H1 (cell line): ENCODE data around the gene INHA. TPM values are rescaled to one million over a fixed set of nuclear protein-coding genes. Genes with fewer than 3 reads are reported as not detected.

Source experiments
- CTCF ChIA-PET: fragments of 300-600 bp; sonication (Branson Sonifier 250); formaldehyde crosslinking; loops from one replicate; lab custom pipeline; 2021; ENCODE audit not compliant: partially characterized antibody; lab: Charles Lee
- POLR2A ChIA-PET: fragments of 300-600 bp; sonication (Branson Sonifier 250); formaldehyde crosslinking; loops from one replicate; lab custom pipeline; 2021; ENCODE audit warnings: inconsistent platforms; ENCODE audit not compliant: partially characterized antibody; lab: Charles Lee
- DNase-seq, 2 experiments: peaks; one replicate each; pipeline versions ENCODE4 v3.0.0 to v3.0.0-alpha.2; 2010 to 2022; ENCODE audit warnings: low spot score in 2 of 2, low read depth in 1 of 2, mixed read lengths in 1 of 2
- FAIRE-seq: peaks from 2 replicates; lab custom pipeline; 2011; peaks lifted over from hg19 to GRCh38; lab: Jason Lieb, UNC
- H2AFZ ChIP-seq: 2 replicates; pipeline ENCODE4 v1.8.1; 2012; ENCODE audit warnings: low read length, inconsistent platforms
- H2AK5ac ChIP-seq: 2 replicates; pipeline ENCODE4 v1.6.1; 2013; ENCODE audit warnings: low read depth, low read length
- H2BK120ac ChIP-seq: replicated peaks from 2 replicates; pipeline ENCODE3; 2013; ENCODE audit warnings: low read depth, low read length, inconsistent platforms
- H2BK12ac ChIP-seq: 2 replicates; pipeline ENCODE4 v1.6.1; 2013; ENCODE audit warnings: low read depth, low read length
- H2BK15ac ChIP-seq: 2 replicates; pipeline ENCODE4 v1.6.1; 2013; ENCODE audit warnings: low read length
- H2BK20ac ChIP-seq: 2 replicates; pipeline ENCODE4 v1.6.1; 2013; ENCODE audit warnings: low read length
- H2BK5ac ChIP-seq: 2 replicates; pipeline ENCODE4 v1.6.1; 2013; ENCODE audit warnings: low read depth, low read length
- H3K14ac ChIP-seq: 2 replicates; pipeline ENCODE4 v1.6.1; 2013; ENCODE audit warnings: inconsistent platforms; ENCODE audit not compliant: insufficient read length
- H3K18ac ChIP-seq: 2 replicates; pipeline ENCODE4 v1.6.1; 2013; ENCODE audit warnings: low read length; ENCODE audit errors: extremely low read depth
- H3K23ac ChIP-seq: 2 replicates; pipeline ENCODE4 v1.6.1; 2013; ENCODE audit warnings: inconsistent platforms; ENCODE audit not compliant: insufficient read length
- H3K23me2 ChIP-seq: 2 replicates; pipeline ENCODE4 v1.6.1; 2013; ENCODE audit warnings: low read depth, low read length
- H3K27ac ChIP-seq: 2 replicates; pipeline ENCODE4 v1.6.1; 2011; ENCODE audit warnings: low read depth, low read length, inconsistent platforms
- H3K27me3 ChIP-seq, 4 experiments: replicated peaks in 1 of 4; 1 replicate in 1 of 4; 2 replicates in 3 of 4; pipeline versions ENCODE4 v1.6.1 to v1.8.1; 2011 to 2013; ENCODE audit warnings: low read length in 3 of 4, mild to moderate bottlenecking in 3 of 4, inconsistent platforms in 2 of 4, mixed read lengths in 2 of 4, moderate library complexity in 1 of 4; ENCODE audit not compliant: control insufficient read depth in 3 of 4, insufficient read depth in 3 of 4; ENCODE audit errors: extremely low read depth in 1 of 4
- H3K36me3 ChIP-seq, 4 experiments: 2 replicates each; pipeline versions ENCODE4 v1.6.1 to v1.8.1; 2011 to 2013; ENCODE audit warnings: mild to moderate bottlenecking in 4 of 4, low read length in 3 of 4, moderate library complexity in 2 of 4, control low read depth in 1 of 4, inconsistent platforms in 1 of 4; ENCODE audit not compliant: insufficient read depth in 4 of 4, control insufficient read depth in 2 of 4
- H3K4ac ChIP-seq: replicated peaks from 2 replicates; pipeline ENCODE3; 2013; ENCODE audit warnings: low read length, low read depth, mixed read lengths, inconsistent platforms; ENCODE audit not compliant: insufficient read length
- H3K4me1 ChIP-seq, 4 experiments: replicated peaks in 1 of 4; 1 replicate in 1 of 4; 2 replicates in 3 of 4; pipeline versions ENCODE4 v1.6.1 to v1.8.1; 2011 to 2013; ENCODE audit warnings: low read length in 3 of 4, inconsistent platforms in 2 of 4, mixed read lengths in 1 of 4; ENCODE audit not compliant: insufficient read depth in 4 of 4, control insufficient read depth in 3 of 4
- H3K4me2 ChIP-seq, 2 experiments: 2 replicates each; pipeline versions ENCODE4 v1.6.1 to v1.8.1; 2011 to 2013; ENCODE audit warnings: low read depth in 2 of 2, low read length in 2 of 2, control low read depth in 1 of 2, inconsistent platforms in 1 of 2, mild to moderate bottlenecking in 1 of 2; ENCODE audit not compliant: insufficient read depth in 1 of 2
- H3K4me3 ChIP-seq, 4 experiments: fragments of 200-600, 300-600 bp in 1 of 4; sonication (generic), shearing (Covaris generic), sonication (Bioruptor Twin) in 1 of 4; 2 replicates each; pipeline versions ENCODE4 v1.5.1 to v1.8.1; 2011 to 2016; ENCODE audit warnings: low read length in 4 of 4, low read depth in 3 of 4, control low read depth in 2 of 4, inconsistent platforms in 2 of 4, mild to moderate bottlenecking in 2 of 4, mixed read lengths in 1 of 4, moderate library complexity in 1 of 4; ENCODE audit not compliant: insufficient read depth in 2 of 4; ENCODE audit errors: extremely low read depth in 1 of 4
- H3K56ac ChIP-seq: replicated peaks from 2 replicates; pipeline ENCODE3; 2013; ENCODE audit warnings: low read depth, mild to moderate bottlenecking, mixed read lengths, low read length, inconsistent platforms; ENCODE audit not compliant: insufficient read length
- H3K79me1 ChIP-seq: 2 replicates; pipeline ENCODE4 v1.6.1; 2013; ENCODE audit warnings: low read depth, low read length, control low read depth
- H3K79me2 ChIP-seq, 2 experiments: 2 replicates each; pipeline versions ENCODE4 v1.6.1 to v1.8.1; 2012 to 2013; ENCODE audit warnings: low read length in 2 of 2, mild to moderate bottlenecking in 2 of 2, inconsistent platforms in 1 of 2; ENCODE audit not compliant: insufficient read depth in 2 of 2, control insufficient read depth in 1 of 2
- H3K9ac ChIP-seq, 4 experiments: replicated peaks in 1 of 4; 1 replicate in 1 of 4; 2 replicates in 3 of 4; pipeline versions ENCODE4 v1.6.1 to v1.8.1; 2011 to 2013; ENCODE audit warnings: low read depth in 3 of 4, low read length in 3 of 4, control low read depth in 2 of 4, mild to moderate bottlenecking in 2 of 4, moderate library complexity in 2 of 4, inconsistent platforms in 1 of 4; ENCODE audit errors: extremely low read depth in 1 of 4
- H3K9me3 ChIP-seq, 2 experiments: 2 replicates each; pipeline versions ENCODE4 v1.6.1 to v1.8.1; 2012 to 2013; ENCODE audit warnings: mild to moderate bottlenecking in 2 of 2, moderate library complexity in 2 of 2, control low read depth in 1 of 2, inconsistent platforms in 1 of 2, low read depth in 1 of 2, low read length in 1 of 2, mixed read lengths in 1 of 2; ENCODE audit not compliant: insufficient read depth in 2 of 2
- H4K20me1 ChIP-seq, 2 experiments: replicated peaks in 1 of 2; 2 replicates each; pipeline versions ENCODE3 to v1.8.1; 2011 to 2013; ENCODE audit warnings: inconsistent platforms in 2 of 2, low read length in 2 of 2, mild to moderate bottlenecking in 1 of 2; ENCODE audit not compliant: insufficient read depth in 2 of 2, control insufficient read depth in 1 of 2
- H4K5ac ChIP-seq: 2 replicates; pipeline ENCODE4 v1.6.1; 2013; ENCODE audit warnings: low read length, low read depth, mixed read lengths, inconsistent platforms; ENCODE audit not compliant: insufficient read length
- H4K8ac ChIP-seq: 2 replicates; pipeline ENCODE4 v1.8.0; 2013; ENCODE audit warnings: mild to moderate bottlenecking, moderate library complexity, low read length, inconsistent platforms; ENCODE audit not compliant: insufficient read depth; ENCODE audit errors: extremely low read depth
- H4K91ac ChIP-seq: replicated peaks from 2 replicates; pipeline ENCODE3; 2013; ENCODE audit warnings: low read length, mixed read lengths, inconsistent platforms; ENCODE audit not compliant: insufficient read length
- BRCA1 ChIP-seq: IDR thresholded peaks from 2 replicates; pipeline ENCODE4 v1.6.1; 2012; ENCODE audit warnings: low read depth, low read length, improper control_type of control experiment
- CTBP2 ChIP-seq: IDR thresholded peaks from 2 replicates; pipeline ENCODE4 v1.7.0; 2011; ENCODE audit warnings: borderline replicate concordance, mild to moderate bottlenecking, moderate library complexity, mixed read lengths, low read length; ENCODE audit not compliant: insufficient read depth, insufficient read length
- EGR1 ChIP-seq: IDR thresholded peaks from 2 replicates; pipeline ENCODE4 v1.6.1; 2011; ENCODE audit warnings: low read depth, low read length, borderline replicate concordance
- POLR2A ChIP-seq, 2 experiments: IDR thresholded peaks; 1 replicate in 1 of 2; 2 replicates in 1 of 2; pipeline ENCODE4 v1.6.1; 2011; ENCODE audit warnings: low read depth in 2 of 2, low read length in 2 of 2, mild to moderate bottlenecking in 2 of 2; ENCODE audit errors: control extremely low read depth in 1 of 2
- SAP30 ChIP-seq: fragments of 300-600 bp; sonication (generic); IDR thresholded peaks from 2 replicates; pipeline ENCODE4 v1.7.1; 2012; ENCODE audit warnings: low read length, moderate library complexity, mild to moderate bottlenecking, inconsistent platforms; ENCODE audit not compliant: insufficient read depth, insufficient replicate concordance
- SP4 ChIP-seq: IDR thresholded peaks from 2 replicates; pipeline ENCODE4 v1.6.1; 2012; ENCODE audit warnings: low read length, inconsistent platforms
- WGBS, 2 experiments: shearing (Covaris generic) in 1 of 2; methylation state at CpG; one replicate each; pipeline versions ENCODE4 v1.1.6 to v1.1.7; 2013 to 2015; ENCODE audit warnings: low lambda C conversion rate in 2 of 2, mixed read lengths in 2 of 2, inconsistent platforms in 1 of 2, low coverage in 1 of 2, missing lambda C conversion rate in 1 of 2; ENCODE audit not compliant: insufficient replicate concordance in 2 of 2, insufficient coverage in 1 of 2, insufficient read length in 1 of 2; ENCODE audit errors: extremely low coverage in 1 of 2, missing lambda C conversion rate in 1 of 2; 5-methylcytosine and 5-hydroxymethylcytosine counted together
- polyA plus RNA-seq, 7 experiments: library from polyadenylated mRNA; depleted of rRNA in 3 of 7; stranded (reverse) in 5 of 7; unstranded in 2 of 7; fragments of >200 nt in 5 of 7; fragments of 200-250 nt in 2 of 7; gene quantifications; 1 replicate in 5 of 7; 2 replicates in 1 of 7; 4 replicates in 1 of 7; pipeline versions ENCODE4 v1.2.1 to v1.2.3, GENCODE V29; 2011 to 2013; ENCODE audit warnings: missing spikeins in 2 of 7, mixed read lengths in 2 of 7
- total RNA-seq: library from RNA; stranded (reverse); fragmentation: NEBNext Ultra II Directional; extraction: Animal tissue kit (Norgen Biotek cat#: 25700); gene quantifications from 2 replicates; pipeline ENCODE4 v1.2.1, GENCODE V29; 2021

INHA gene
- total and polyA plus RNA-seq, 2 of the 8 experiments (the other 6 are each of a cell fraction or from before 2014, with no cell fraction given): 0.65 to 2.7 TPM

GRCh38 chr2:219567791-219568361 lies 4.2 kb upstream of the INHA start:
- Histone ChIP-seq H3K9me3 (peaks cover 0 to 8% of the 10 kb centered on the region in 2 experiments; a peak in 1 of 4 replicates), H3K9ac (no peak overlapping the region), H2AFZ (no peak overlapping the region), H2BK5ac (peak overlapping the region; percentile 82; the same call in 1 of the 2 replicates), H3K4me3 (no peak overlapping the region), H3K56ac (no peak overlapping the region), H4K5ac (no peak overlapping the region), H4K91ac (peak overlapping the region; percentile 91), H3K27ac (no peak overlapping the region), H3K27me3 (peaks cover 0 to 2% (median 0%) of the 10 kb centered on the region in 4 experiments; a peak in 1 of 7 replicates), H2BK15ac (peak overlapping the region; percentile 83; the same call in 1 of the 2 replicates), H3K36me3 (peaks cover 0 to 51% (median 11%) of the 10 kb centered on the region in 4 experiments; a peak in 6 of 8 replicates), H3K18ac (no peak overlapping the region), H2AK5ac (peak overlapping the region; percentile 88; the same call in 1 of the 2 replicates), H2BK120ac (no peak overlapping the region), H3K4me2 (no peak overlapping the region), H4K20me1 (no peaks in the 10 kb centered on the region), H3K79me2 (peaks cover 0 to 11% of the 10 kb centered on the region in 2 experiments; a peak in 2 of 4 replicates), H2BK20ac (0 out of 2 replicates have a peak overlapping the region, but pooled peaks have one; percentile 72), H4K8ac (0 out of 2 replicates have a peak overlapping the region, but pooled peaks have one; percentile 6), H3K79me1 (0 out of 2 replicates have a peak, but pooled peaks cover 2% of the 10 kb centered on the region), H3K4me1 (peaks cover 6 to 50% (median 41%) of the 10 kb centered on the region in 4 experiments), H3K14ac (no peak overlapping the region), H3K4ac (peak overlapping the region; percentile 65), H3K23ac (no peak overlapping the region), H3K23me2 (peaks cover 8% of the 10 kb centered on the region; the same call in 1 of the 2 replicates), H2BK12ac (peak overlapping the region; percentile 99)
- no peak for DNase-seq
- ChIA-PET POLR2A (interaction anchor here (0.6 to 18.6 kb wide), 8 partner anchors 5 to 122 kb away, joined by 3 to 293 read pairs (median 6); partner anchors contain the start of genes CHPF, INHA, OBSL1 and STK11IP), CTCF (interaction anchor here (0.9 to 19.7 kb wide), 7 partner anchors 10 to 59 kb away, joined by 3 to 293 read pairs (median 3); partner anchors contain the start of genes CHPF, SLC4A3 and TMEM198)
- no peak for FAIRE-seq
- WGBS, 2 experiments: 94% methylated on average over 35 of the region's 35 CpGs; no CpG with 5 or more reads in 1 of the 2 experiments
- TF ChIP-seq BRCA1: no peak
- TF ChIP-seq EGR1: no peak
- no peak for TF ChIP-seq POLR2A (IDR thresholded peaks at IDR 0.05; ENCODE audit: control extremely low read depth in 1 of 2, low read depth in 2 of 2, low read length in 2 of 2)
- TF ChIP-seq CTBP2: no peak
- TF ChIP-seq SP4: no peak
- TF ChIP-seq SAP30: no peak
